Activated CD4-positive, alpha-beta T cell treated with anti-CD3 and anti-CD28 coated beads, Interleukin-2, amount 50 U/mL, for 16 hours (primary cell): ENCODE data around the gene TANGO6.

Experiments
- DNase-seq: peaks from one replicate; pipeline ENCODE4 v3.0.0-alpha.2; 2020

TANGO6 gene

DNA sequence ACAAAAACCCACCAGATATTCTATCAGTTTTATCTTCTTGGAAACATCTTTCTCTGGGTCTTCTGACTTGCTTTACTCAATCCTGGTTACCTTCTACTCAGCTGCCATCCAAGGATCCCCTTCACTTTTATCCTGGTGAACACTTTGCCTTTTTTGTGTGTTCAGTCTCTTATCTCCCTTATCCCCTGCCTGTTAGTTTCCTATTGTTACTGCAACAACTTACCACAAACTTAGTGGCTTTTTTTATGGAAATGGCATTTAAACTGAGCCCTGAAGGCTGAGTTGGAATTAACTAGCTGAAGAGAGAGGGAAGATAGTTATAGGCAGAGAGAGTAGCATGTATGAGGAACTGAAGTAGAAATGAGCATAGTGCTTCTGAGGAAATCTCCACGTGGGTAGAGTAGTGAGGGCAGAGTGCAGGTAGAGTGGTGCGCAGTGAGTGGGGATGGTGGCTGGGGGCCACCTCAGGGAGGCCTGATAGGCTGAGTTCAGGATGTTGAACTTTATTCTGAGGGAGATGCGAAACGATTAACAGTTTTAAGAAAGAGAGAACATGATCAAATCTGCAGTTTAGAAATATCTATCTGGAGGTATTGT lies 26.3 kb downstream of the TANGO6 start:
- DNase-seq = no peak

GRCh38 chr16:68873635-68874471 lies 30.5 kb downstream of the TANGO6 start:
- no peak for DNase-seq

DNA sequence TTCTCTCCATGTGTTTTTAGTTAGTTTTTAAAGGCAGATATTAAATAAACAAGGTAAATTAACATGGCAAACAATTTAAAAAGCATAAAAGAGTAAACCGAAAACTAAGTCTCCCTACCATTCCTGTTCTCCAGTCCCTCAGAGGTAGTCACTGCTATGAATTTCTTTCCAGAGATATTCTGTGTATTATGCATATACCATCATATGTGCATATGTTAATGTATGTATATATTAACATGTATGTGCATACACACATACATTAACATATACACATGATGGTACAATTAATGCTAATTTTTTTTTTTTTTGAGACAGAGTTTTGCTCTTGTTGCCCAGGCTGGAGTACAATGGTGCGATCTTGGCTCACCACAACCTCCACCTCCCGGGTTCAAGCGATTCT lies 32.5 kb downstream of the TANGO6 start:
- no peak for DNase-seq

GRCh38 chr16:68883685-68884084 lies 40.4 kb downstream of the TANGO6 start:
- DNase-seq = no peak

GRCh38 chr16:68884401-68884800 lies 41.1 kb downstream of the TANGO6 start:
- no peak for DNase-seq

GRCh38 chr16:68884861-68885720 lies 41.8 kb downstream of the TANGO6 start:
- DNase-seq = no peak

- DNase-seq = no peak
Observed at GRCh38 chr16:68887107-68887506, 43.8 kb downstream of the TANGO6 start.

DNA sequence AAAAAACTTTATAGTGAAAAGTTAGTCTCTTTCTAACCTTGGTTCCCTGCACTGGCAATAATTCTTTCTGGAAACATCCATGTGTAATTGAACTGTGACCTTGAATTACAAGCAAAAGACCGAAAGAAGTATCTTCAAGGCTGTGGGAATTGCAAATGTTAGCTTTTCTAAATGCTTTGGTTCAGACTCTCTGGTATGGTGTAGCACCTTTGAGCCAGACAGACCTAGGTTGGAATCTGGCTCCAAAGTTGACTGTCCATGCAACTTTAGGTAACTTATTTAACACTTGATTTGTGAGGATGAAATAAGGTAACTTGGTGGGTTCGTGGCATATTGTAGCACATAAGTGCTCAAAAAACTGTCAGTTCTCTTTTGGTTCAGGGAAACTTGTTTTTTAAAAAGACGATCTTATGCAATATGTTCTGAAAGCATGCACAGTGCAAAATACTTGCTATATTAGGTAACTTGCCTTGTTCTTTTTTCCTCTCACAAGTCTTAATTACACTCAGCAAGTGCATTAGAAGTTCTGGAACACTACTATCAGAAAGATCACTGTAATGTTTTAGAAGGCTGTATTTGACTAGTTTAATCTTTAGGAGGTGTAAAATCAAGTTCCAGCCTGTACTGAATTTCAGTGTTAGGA lies 46.3 kb downstream of the TANGO6 start:
- DNase-seq = no peak

GRCh38 chr16:68892214-68892613 lies 48.9 kb downstream of the TANGO6 start:
- no peak for DNase-seq

DNA sequence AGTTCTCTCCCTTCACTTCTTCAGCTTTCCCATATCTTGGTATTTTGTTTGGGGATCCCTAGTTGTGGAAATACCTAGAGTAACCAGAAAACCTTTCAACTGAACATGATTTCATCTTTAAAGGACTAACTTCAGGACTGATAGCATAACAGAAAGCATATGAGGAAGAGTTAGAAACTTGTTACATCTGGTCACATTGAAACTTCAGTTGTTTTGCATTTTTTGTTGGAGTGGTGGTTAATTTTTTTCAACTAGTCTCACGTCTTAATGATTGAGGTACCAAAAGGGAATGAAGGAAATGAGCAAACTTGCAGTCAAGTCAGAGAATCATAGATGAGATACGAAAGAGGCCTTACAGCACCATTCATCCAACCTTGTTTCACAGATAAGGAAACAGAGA lies 49.6 kb downstream of the TANGO6 start:
- DNase-seq = no peak

GRCh38 chr16:68893710-68894705 lies 50.7 kb downstream of the TANGO6 start:
- no peak for DNase-seq

GRCh38 chr16:68894714-68895113 lies 51.4 kb downstream of the TANGO6 start:
- no peak for DNase-seq

DNA sequence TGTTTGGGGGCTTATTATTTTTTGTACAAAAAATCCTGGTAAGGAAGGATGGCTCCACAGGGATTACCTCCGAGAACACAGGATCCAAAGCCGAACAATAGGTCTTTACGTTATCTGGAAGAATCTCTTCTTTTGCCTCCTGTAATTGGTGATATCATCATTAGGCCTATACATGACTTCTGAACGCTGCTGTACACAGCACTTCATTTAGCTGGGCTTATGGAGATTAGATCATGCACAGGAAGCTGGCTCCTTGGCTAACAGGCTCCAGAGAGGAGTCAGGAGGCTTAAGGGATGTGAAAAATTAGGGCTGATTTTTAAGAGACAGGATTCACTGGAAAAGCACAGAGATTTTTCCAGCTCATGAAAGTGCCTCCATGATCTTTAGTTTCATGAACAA lies 54.7 kb downstream of the TANGO6 start:
- DNase-seq = no peak

DNA sequence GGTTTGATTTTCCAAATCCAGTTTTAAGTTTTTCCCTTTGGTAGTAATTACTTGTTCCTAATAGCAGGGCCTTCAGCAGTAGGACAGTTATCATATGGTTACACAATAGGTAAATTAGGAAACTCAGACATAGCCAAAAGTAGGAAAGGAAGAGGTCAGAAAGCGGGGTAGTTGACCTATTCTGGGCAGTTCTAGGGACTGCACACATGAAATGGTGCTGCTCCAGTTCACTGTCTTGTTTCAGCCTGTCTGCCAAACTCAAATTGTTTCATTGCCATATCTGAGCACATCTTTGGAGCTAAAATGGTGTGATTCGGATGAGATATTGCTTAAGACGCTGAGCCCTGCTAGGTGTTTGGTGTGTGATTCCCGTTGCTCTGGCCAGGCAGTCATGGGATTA lies 56.7 kb downstream of the TANGO6 start:
- no peak for DNase-seq

DNA sequence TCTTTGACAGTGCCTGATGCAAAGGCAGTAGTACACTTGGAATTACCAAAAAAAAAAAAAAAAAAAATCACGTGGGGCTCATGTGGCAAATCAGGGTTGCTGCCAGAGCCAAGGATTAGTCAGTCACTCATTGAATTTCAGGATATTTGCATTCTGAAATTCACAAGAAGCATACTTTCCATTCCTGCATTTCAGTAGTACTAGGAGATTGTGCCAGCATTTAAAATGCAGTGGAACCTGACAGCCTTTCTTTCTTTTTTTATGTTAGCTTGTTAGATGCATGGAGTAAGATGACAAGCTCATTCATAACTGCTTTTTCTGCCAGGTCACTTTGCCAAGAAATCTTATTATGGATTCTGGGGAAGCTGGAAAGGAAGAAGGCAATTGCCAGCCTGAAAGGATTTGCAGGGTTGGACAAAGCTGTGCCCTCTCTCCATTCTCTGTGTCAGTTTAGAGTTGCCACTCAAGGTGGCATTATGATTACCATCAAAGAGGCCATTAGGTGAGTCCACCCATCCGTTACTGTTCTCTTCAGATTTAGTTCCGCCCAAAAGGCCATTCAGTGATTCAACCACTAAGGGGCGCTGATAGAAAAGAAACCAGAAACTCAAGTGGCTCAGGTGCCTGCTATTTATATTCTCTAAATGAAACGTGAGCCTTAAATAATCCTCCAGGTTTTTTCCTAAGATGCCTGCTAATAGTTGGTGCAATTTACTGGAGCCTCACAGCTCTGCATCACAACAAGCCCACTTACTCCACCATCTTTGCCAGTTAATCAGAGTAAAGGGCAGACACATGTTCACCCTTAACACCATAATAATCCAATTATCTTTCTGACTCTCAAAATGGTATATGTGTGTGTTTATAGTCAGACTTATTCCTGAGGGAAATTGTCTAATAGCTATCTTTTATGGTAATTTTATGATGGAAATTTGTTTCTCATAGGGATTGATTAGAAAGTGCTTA lies 59.0 kb downstream of the TANGO6 start:
- peak; percentile 33 for DNase-seq

GRCh38 chr16:68902969-68903345 lies 59.6 kb downstream of the TANGO6 start:
- DNase-seq = no peak

DNA sequence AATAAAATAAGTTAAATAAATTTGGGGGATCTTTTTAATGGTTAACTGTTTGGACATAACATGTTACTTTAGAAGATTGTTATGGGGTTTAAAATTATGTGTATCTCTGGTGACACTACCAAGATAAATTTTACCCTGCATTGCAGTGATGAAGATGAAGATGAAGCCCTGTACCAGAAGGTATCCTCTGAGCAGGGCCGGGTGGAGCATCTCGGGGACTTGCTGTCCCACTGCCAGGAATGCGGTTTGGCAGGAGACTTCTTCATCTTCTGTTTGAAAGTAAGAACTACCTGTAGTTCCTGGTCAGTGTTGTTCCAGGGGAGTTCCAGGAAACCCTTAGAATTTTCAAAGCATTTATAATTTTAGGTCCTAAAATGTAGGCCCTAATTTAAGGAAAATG lies 64.0 kb downstream of the TANGO6 start:
- DNase-seq = no peak

GRCh38 chr16:68907781-68908181 lies 64.5 kb downstream of the TANGO6 start:
- DNase-seq = no peak

- no peak for DNase-seq
Observed at GRCh38 chr16:68909099-68909733, 65.9 kb downstream of the TANGO6 start.

- no peak for DNase-seq
Observed at GRCh38 chr16:68910051-68910450, 66.7 kb downstream of the TANGO6 start.
